Sigmoid colon (tissue), 7 donors: ENCODE results near the gene FAM131C. TPM values are rescaled to one million over a fixed set of nuclear protein-coding genes. Genes with fewer than 3 reads are reported as not detected.

Experiments used
- DNase-seq: peaks from one replicate; pipeline ENCODE4 v3.0.0-alpha.2; 2019
- H3K27ac ChIP-seq, 4 donors: fragments of 200-600 bp; sonication (generic); one replicate each; pipeline ENCODE4 v1.5.1; 2016 to 2019; ENCODE audit warnings: mild to moderate bottlenecking in 1 of 4
- H3K27me3 ChIP-seq, 3 donors: fragments of 200-600 bp; sonication (generic); one replicate each; pipeline ENCODE4 v1.5.1; 2019; ENCODE audit warnings: mild to moderate bottlenecking in 1 of 3
- H3K36me3 ChIP-seq, 4 donors: fragments of 200-600 bp; sonication (generic); one replicate each; pipeline ENCODE4 v1.5.1; 2016 to 2019
- H3K4me1 ChIP-seq, 4 donors: fragments of 200-600 bp; sonication (generic); one replicate each; pipeline ENCODE4 v1.5.1; 2017 to 2019
- H3K4me3 ChIP-seq, 4 donors: fragments of 200-600 bp; sonication (generic); one replicate each; pipeline ENCODE4 v1.5.1; 2017 to 2019; ENCODE audit warnings: mild to moderate bottlenecking in 2 of 4, moderate library complexity in 1 of 4
- H3K9me3 ChIP-seq, 4 donors: fragments of 200-600 bp in 3 of 4; sonication (generic) in 3 of 4; one replicate each; pipeline versions ENCODE4 v1.5.1 to v1.6.1; 2013 to 2019
- CTCF ChIP-seq, 4 experiments: fragments of 450-650 bp in 3 of 4; fragments of 200-600 bp in 1 of 4; IDR thresholded peaks; one replicate each; pipeline ENCODE4 v1.5.1; 2016 to 2019; ENCODE audit warnings: antibody characterized with exemption in 4 of 4, mild to moderate bottlenecking in 3 of 4, moderate library complexity in 2 of 4
- EP300 ChIP-seq, 4 donors: sonication (generic); formaldehyde crosslinking; IDR thresholded peaks; one replicate each; pipeline ENCODE4 v1.6.1; 2017; ENCODE audit warnings: antibody characterized with exemption in 4 of 4
- POLR2A ChIP-seq, 2 donors: fragments of 450-650 bp; IDR thresholded peaks; one replicate each; pipeline ENCODE4 v1.6.1; 2016; ENCODE audit warnings: antibody characterized with exemption in 2 of 2, mild to moderate bottlenecking in 2 of 2, moderate library complexity in 2 of 2
- POLR2AphosphoS5 ChIP-seq, 4 donors: sonication (generic); formaldehyde crosslinking; IDR thresholded peaks; one replicate each; pipeline ENCODE4 v1.6.1; 2017; ENCODE audit warnings: antibody characterized with exemption in 4 of 4
- WGBS, 2 donors: extraction: QIAGEN DNeasy Blood & Tissue Kit; methylation state at CpG; one replicate each; pipeline ENCODE4 v1.1.7; 2013; 5-methylcytosine and 5-hydroxymethylcytosine counted together
- intact Hi-C: fragments of 100-400 bp; cut with DNase I; formaldehyde crosslinking; loops from one replicate; pipeline ENCODE4 v1.15.1; 2023
- polyA plus RNA-seq, 3 donors: library from polyadenylated mRNA; stranded (reverse); fragments of 200-250 nt; gene quantifications; one replicate each; pipeline ENCODE4 v1.2.3, GENCODE V29; 2013
- total RNA-seq, 4 donors: library from RNA; depleted of rRNA; stranded (reverse); fragments of >200 nt; gene quantifications; one replicate each; pipeline ENCODE4 v1.1.0, GENCODE V29; 2016
- donor health status: healthy with polysubstance abuse.
- donor health status: Bipolar disorder and iron deficiency.
- donor health status: healthy.

Gene FAM131C
- total and polyA plus RNA-seq, 7 donors = 0.12 to 0.81 TPM; not detected in 5

GRCh38 chr1:16101623-16102022, 28.2 kb upstream of the FAM131C start:
- Histone ChIP-seq H3K36me3 (no peaks in the 10 kb centered on the region), H3K9me3 (no peaks in the 10 kb centered on the region), H3K4me1 (no peaks in the 10 kb centered on the region), H3K27me3 (no peaks in the 10 kb centered on the region), H3K27ac (no peak overlapping the region), H3K4me3 (no peak overlapping the region)
- TF ChIP-seq CTCF (IDR thresholded peaks at IDR 0.05) (no peak), POLR2AphosphoS5 (IDR thresholded peaks at IDR 0.05) (no peak)
- WGBS, 2 donors = 55 to 64% methylated on average over 9 of the region's 9 CpGs
- DNase-seq = no peak
- intact Hi-C loops = no loop called here

DNA sequence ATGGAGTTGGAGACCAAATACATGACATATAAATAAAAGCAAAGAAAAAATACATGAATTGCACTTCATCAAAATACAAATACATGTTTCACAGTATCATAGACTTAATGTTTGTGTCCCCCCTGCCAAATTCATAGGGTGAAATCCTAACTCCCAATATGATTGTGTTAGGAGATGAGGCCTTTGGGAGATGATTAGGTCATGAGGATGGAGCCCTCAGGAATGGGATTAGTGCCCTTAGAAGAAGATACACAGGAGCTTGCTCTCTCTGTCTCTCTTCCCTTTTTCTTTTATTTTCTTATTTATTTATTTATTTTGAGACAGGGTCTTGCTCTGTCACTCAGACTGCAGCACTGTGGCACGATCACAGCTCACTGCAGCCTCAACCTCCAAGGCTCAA, 26.0 kb upstream of the FAM131C start:
- whole genome bisulfite sequencing, 2 donors = 88 to 96% methylated on average over 1 of the region's 1 CpG

GRCh38 chr1:16095447-16095846, 22.0 kb upstream of the FAM131C start:
- no peak overlapping the region for H3K4me3 ChIP-seq
- no peak for DNase-seq
- intact Hi-C loops = no loop called here
- H3K36me3 ChIP-seq = no peaks in the 10 kb centered on the region
- H3K4me1 ChIP-seq = no peaks in the 10 kb centered on the region
- no peaks in the 10 kb centered on the region for H3K9me3 ChIP-seq
- 60 to 84% methylated on average over 9 of the region's 9 CpGs for WGBS, 2 donors
- no peak for TF ChIP-seq POLR2A (IDR thresholded peaks at IDR 0.05)
- no peak for TF ChIP-seq CTCF (IDR thresholded peaks at IDR 0.05)
- no peak for TF ChIP-seq POLR2AphosphoS5 (IDR thresholded peaks at IDR 0.05)
- no peak for TF ChIP-seq EP300 (IDR thresholded peaks at IDR 0.05)
- H3K27me3 ChIP-seq = no peaks in the 10 kb centered on the region
- no peak overlapping the region for H3K27ac ChIP-seq

More for the DNA sequence above, 26.0 kb upstream of the FAM131C start:
- intact Hi-C loops = no loop called here
- TF ChIP-seq POLR2A (IDR thresholded peaks at IDR 0.05) (no peak), POLR2AphosphoS5 (IDR thresholded peaks at IDR 0.05) (no peak), CTCF (IDR thresholded peaks at IDR 0.05) (no peak), EP300 (IDR thresholded peaks at IDR 0.05) (no peak)
- no peaks in the 10 kb centered on the region for H3K36me3 ChIP-seq
- no peaks in the 10 kb centered on the region for H3K9me3 ChIP-seq
- H3K4me3 ChIP-seq = no peak overlapping the region
- no peak for DNase-seq
- no peak overlapping the region for H3K27ac ChIP-seq
- no peaks in the 10 kb centered on the region for H3K4me1 ChIP-seq
- no peaks in the 10 kb centered on the region for H3K27me3 ChIP-seq

GRCh38 chr1:16094453-16095158, 21.2 kb upstream of the FAM131C start:
- Histone ChIP-seq H3K4me1 (no peaks in the 10 kb centered on the region), H3K27me3 (no peaks in the 10 kb centered on the region), H3K4me3 (no peak overlapping the region), H3K27ac (no peak overlapping the region), H3K9me3 (no peaks in the 10 kb centered on the region), H3K36me3 (no peaks in the 10 kb centered on the region)
- WGBS, 2 donors = 89 to 90% methylated on average over 21 of the region's 21 CpGs
- TF ChIP-seq POLR2AphosphoS5 (IDR thresholded peaks at IDR 0.05) (no peak), EP300 (IDR thresholded peaks at IDR 0.05) (no peak), POLR2A (IDR thresholded peaks at IDR 0.05) (no peak), CTCF (IDR thresholded peaks at IDR 0.05) (no peak)
- intact Hi-C loops = no loop called here
- no peak for DNase-seq

DNA sequence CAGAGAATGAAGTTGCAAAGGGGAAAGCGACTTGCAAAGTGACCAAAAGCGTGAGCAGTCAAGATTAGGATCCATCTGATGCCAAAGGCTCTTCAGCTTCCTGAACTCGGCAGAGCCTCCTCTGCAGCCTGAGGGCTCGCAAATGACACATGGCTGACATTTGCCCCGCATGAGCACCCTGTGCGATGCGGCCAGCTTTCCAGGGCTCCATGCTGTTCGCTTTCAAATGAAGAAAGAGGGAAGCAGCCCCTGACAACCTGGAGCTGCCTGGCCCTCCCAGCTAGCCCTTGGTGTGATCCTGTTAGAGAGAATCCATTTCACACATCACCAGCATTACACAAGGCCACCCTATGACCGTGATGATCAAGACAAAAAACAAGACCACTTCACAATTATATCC, 20.2 kb upstream of the FAM131C start:
- no peak for DNase-seq
- WGBS, 2 donors = 77 to 87% methylated on average over 9 of the region's 9 CpGs

More for the DNA sequence above, 20.2 kb upstream of the FAM131C start:
- no peaks in the 10 kb centered on the region for H3K36me3 ChIP-seq
- H3K4me1 ChIP-seq = no peaks in the 10 kb centered on the region
- no peak overlapping the region for H3K4me3 ChIP-seq
- no peak overlapping the region for H3K27ac ChIP-seq
- intact Hi-C loops = no loop called here
- no peaks in the 10 kb centered on the region for H3K27me3 ChIP-seq
- H3K9me3 ChIP-seq = no peaks in the 10 kb centered on the region
- TF ChIP-seq POLR2A (IDR thresholded peaks at IDR 0.05) (no peak), CTCF (IDR thresholded peaks at IDR 0.05) (no peak), EP300 (IDR thresholded peaks at IDR 0.05) (no peak), POLR2AphosphoS5 (IDR thresholded peaks at IDR 0.05) (no peak)
